B cell (primary cell): ENCODE measurements around the gene MYRIP. TPM values are rescaled to one million over a fixed set of nuclear protein-coding genes. Genes with fewer than 3 reads are reported as not detected.

Experiments used
- ATAC-seq: fragments of 200-7000 bp; cut with Tn5 transposase; one replicate; pipeline ENCODE4 v1.10.0; 2021; ENCODE audit warnings: low read depth, mild to moderate bottlenecking, moderate number of reproducible peaks, moderate library complexity
- CTCF ChIA-PET: fragments of 350-600 bp; sonication (Branson Sonifier 250); formaldehyde crosslinking; loops from one replicate; lab custom pipeline; 2021; ENCODE audit warnings: antibody characterized with exemption, inconsistent platforms; lab: Charles Lee
- POLR2A ChIA-PET: fragments of 350-600 bp; sonication (Branson Sonifier 250); formaldehyde crosslinking; loops from one replicate; lab custom pipeline; 2021; ENCODE audit warnings: antibody characterized with exemption; lab: Charles Lee
- DNase-seq: peaks from one replicate; pipeline ENCODE4 v3.0.0; 2013
- H2AFZ ChIP-seq: 2 replicates; pipeline ENCODE4 v1.6.1; 2012; ENCODE audit warnings: mild to moderate bottlenecking, low read depth, low read length; ENCODE audit not compliant: insufficient read depth, poor library complexity, severe bottlenecking
- H3K27ac ChIP-seq, 2 donors: 1 replicate in 1 of 2; 2 replicates in 1 of 2; pipeline ENCODE4 v1.5.1; 2012 to 2013; ENCODE audit warnings: low read length in 2 of 2, mild to moderate bottlenecking in 2 of 2, moderate library complexity in 1 of 2
- H3K27me3 ChIP-seq, 4 experiments: fragments of 200-600 bp in 1 of 4; sonication (generic) in 1 of 4; replicated peaks in 1 of 4; 1 replicate in 2 of 4; 2 replicates in 2 of 4; pipeline versions ENCODE4 v1.6.1 to v1.7.0; 2013 to 2016; ENCODE audit warnings: low read length in 3 of 4, mild to moderate bottlenecking in 2 of 4, mixed read lengths in 1 of 4, moderate library complexity in 1 of 4; ENCODE audit not compliant: insufficient read depth in 4 of 4, control insufficient read depth in 3 of 4; ENCODE audit errors: control extremely low read depth in 1 of 4
- H3K36me3 ChIP-seq, 2 experiments: replicated peaks in 1 of 2; 1 replicate in 1 of 2; 2 replicates in 1 of 2; pipeline versions ENCODE4 v1.6.1 to v1.7.1; 2013; ENCODE audit warnings: low read length in 1 of 2; ENCODE audit not compliant: insufficient read depth in 2 of 2, control insufficient read depth in 1 of 2; ENCODE audit errors: control extremely low read depth in 1 of 2, extremely low read depth in 1 of 2
- H3K4me1 ChIP-seq, 2 donors: fragments of 200-600 bp in 1 of 2; sonication (generic) in 1 of 2; 1 replicate in 1 of 2; 2 replicates in 1 of 2; pipeline versions ENCODE4 v1.5.1 to v1.6.1; 2013 to 2017; ENCODE audit warnings: low read length in 2 of 2; ENCODE audit not compliant: control insufficient read depth in 2 of 2, insufficient read depth in 2 of 2
- H3K4me2 ChIP-seq: replicated peaks from 2 replicates; pipeline ENCODE3; 2012; ENCODE audit warnings: mild to moderate bottlenecking, low read depth, low read length; ENCODE audit not compliant: poor library complexity, severe bottlenecking
- H3K4me3 ChIP-seq, 5 experiments: fragments of 200-600 bp in 1 of 5; sonication (generic) in 1 of 5; 1 replicate in 3 of 5; 2 replicates in 2 of 5; pipeline versions ENCODE4 v1.5.1 to v1.7.0; 2011 to 2016; ENCODE audit warnings: low read length in 4 of 5, mild to moderate bottlenecking in 4 of 5, low read depth in 2 of 5, control low read depth in 1 of 5, moderate library complexity in 1 of 5; ENCODE audit not compliant: insufficient read depth in 1 of 5; ENCODE audit errors: control extremely low read depth in 1 of 5, extremely low read depth in 1 of 5
- H3K79me2 ChIP-seq: fragments of 200-600 bp; sonication (generic); one replicate; pipeline ENCODE4 v1.6.0; 2016; ENCODE audit warnings: low read length; ENCODE audit not compliant: control insufficient read depth, insufficient read depth
- H3K9ac ChIP-seq: fragments of 200-600 bp; sonication (generic); 2 replicates; pipeline ENCODE4 v1.6.1; 2017; ENCODE audit warnings: mild to moderate bottlenecking, low read length, moderate library complexity
- H3K9me3 ChIP-seq, 3 donors: one replicate each; pipeline versions ENCODE4 v1.6.1 to v1.7.1; 2013; ENCODE audit warnings: low read length in 2 of 3; ENCODE audit not compliant: control insufficient read depth in 2 of 3, insufficient read depth in 1 of 3; ENCODE audit errors: control extremely low read depth in 1 of 3
- H4K20me1 ChIP-seq: 2 replicates; pipeline ENCODE4 v1.6.0; 2012; ENCODE audit warnings: mild to moderate bottlenecking, low read length; ENCODE audit not compliant: insufficient read depth, control insufficient read depth, poor library complexity, severe bottlenecking
- H3K27ac Mint-ChIP-seq: one replicate; pipeline ENCODE4 v1.8.0; 2021; ENCODE audit warnings: mixed read lengths
- H3K27me3 Mint-ChIP-seq: one replicate; pipeline ENCODE4 v1.8.0; 2021; ENCODE audit warnings: mixed read lengths
- H3K4me1 Mint-ChIP-seq: one replicate; pipeline ENCODE4 v1.8.0; 2021; ENCODE audit warnings: mixed read lengths
- H3K4me3 Mint-ChIP-seq: one replicate; pipeline ENCODE4 v1.8.0; 2021; ENCODE audit warnings: mixed read lengths
- H3K9me3 Mint-ChIP-seq: one replicate; pipeline ENCODE4 v1.8.0; 2022; ENCODE audit warnings: mixed read lengths; ENCODE audit not compliant: insufficient read depth
- EZH2 ChIP-seq: IDR thresholded peaks from 2 replicates; pipeline ENCODE4 v1.6.1; 2012; ENCODE audit warnings: borderline replicate concordance, low read depth, mild to moderate bottlenecking, moderate library complexity, low read length; ENCODE audit not compliant: insufficient read depth, poor library complexity, severe bottlenecking
- WGBS: methylation state at CpG from one replicate; pipeline ENCODE4 v1.1.5; 2013; ENCODE audit warnings: missing lambda C conversion rate; ENCODE audit not compliant: insufficient coverage; 5-methylcytosine and 5-hydroxymethylcytosine counted together
- intact Hi-C: fragments of 100-400 bp; cut with micrococcal nuclease; formaldehyde crosslinking; loops from one replicate; pipeline ENCODE4 v1.10.0; 2022
- polyA plus RNA-seq: library from polyadenylated mRNA; depleted of rRNA; stranded (reverse); fragments of >200 nt; gene quantifications from 2 replicates; pipeline ENCODE4 v1.2.3, GENCODE V29; 2012
- total RNA-seq, 2 donors: library from RNA; stranded (reverse); fragments of 120-200 nt in 1 of 2; gene quantifications; 1 replicate in 1 of 2; 2 replicates in 1 of 2; pipeline versions ENCODE4 v1.2.3 to v1.2.4, GENCODE V29; 2013 to 2022
- TF ChIP-seq, protein P1 (sequence below): fragments of 200-600 bp; IDR thresholded peaks from one replicate; pipeline ENCODE4 v1.8.0; 2022; ENCODE audit warnings: antibody characterized with exemption, mild to moderate bottlenecking

MYRIP gene
- total and polyA plus RNA-seq, 2 donors (not counting 1 experiment from before 2014, with no cell fraction given): 0.03 to 0.10 TPM

DNA sequence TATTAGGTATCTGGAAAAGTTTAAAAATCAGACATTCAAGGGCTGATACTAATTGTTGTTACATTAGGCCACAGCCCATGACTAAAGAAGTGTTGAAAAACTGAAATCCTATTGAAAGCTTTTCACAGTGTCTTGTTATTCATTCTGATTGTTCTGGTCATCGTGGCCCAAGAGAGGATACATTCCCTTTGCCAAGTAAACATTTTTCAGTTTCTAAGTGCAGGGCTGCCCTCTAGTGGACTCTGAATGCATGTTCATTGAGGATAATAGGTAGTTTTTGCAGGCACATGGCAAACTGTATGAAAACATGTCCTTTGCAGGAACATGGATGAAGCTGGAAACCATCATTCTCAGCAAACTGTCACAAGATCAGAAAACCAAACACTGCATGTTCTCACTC, 181.1 kb downstream of the MYRIP start:
- ChIA-PET POLR2A (no interaction called here), CTCF (no interaction called here)
- Histone ChIP-seq H2AFZ (no peak overlapping the region), H4K20me1 (no peaks in the 10 kb centered on the region), H3K79me2 (no peaks in the 10 kb centered on the region), H3K27me3 (peaks cover 0 to 6% (median 0%) of the 10 kb centered on the region in 4 experiments), H3K27ac (no peak overlapping the region), H3K36me3 (no peaks in the 10 kb centered on the region), H3K9ac (no peak overlapping the region), H3K9me3 (peaks cover 0 to 6% (median 0%) of the 10 kb centered on the region in 3 donors), H3K4me1 (no peaks in the 10 kb centered on the region), H3K4me2 (no peak overlapping the region), H3K4me3 (no peak overlapping the region)
- TF ChIP-seq EZH2: no peak
- TF ChIP-seq, protein P1, sequence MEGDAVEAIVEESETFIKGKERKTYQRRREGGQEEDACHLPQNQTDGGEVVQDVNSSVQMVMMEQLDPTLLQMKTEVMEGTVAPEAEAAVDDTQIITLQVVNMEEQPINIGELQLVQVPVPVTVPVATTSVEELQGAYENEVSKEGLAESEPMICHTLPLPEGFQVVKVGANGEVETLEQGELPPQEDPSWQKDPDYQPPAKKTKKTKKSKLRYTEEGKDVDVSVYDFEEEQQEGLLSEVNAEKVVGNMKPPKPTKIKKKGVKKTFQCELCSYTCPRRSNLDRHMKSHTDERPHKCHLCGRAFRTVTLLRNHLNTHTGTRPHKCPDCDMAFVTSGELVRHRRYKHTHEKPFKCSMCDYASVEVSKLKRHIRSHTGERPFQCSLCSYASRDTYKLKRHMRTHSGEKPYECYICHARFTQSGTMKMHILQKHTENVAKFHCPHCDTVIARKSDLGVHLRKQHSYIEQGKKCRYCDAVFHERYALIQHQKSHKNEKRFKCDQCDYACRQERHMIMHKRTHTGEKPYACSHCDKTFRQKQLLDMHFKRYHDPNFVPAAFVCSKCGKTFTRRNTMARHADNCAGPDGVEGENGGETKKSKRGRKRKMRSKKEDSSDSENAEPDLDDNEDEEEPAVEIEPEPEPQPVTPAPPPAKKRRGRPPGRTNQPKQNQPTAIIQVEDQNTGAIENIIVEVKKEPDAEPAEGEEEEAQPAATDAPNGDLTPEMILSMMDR: peak; percentile 58
- peak; percentile 10 for DNase-seq
- 40% methylated on average over 1 of the region's 1 CpG for WGBS
- Mint-ChIP-seq H3K4me3 (no peak overlapping the region), H3K27ac (no peak overlapping the region), H3K9me3 (peaks cover 6% of the 10 kb centered on the region), H3K27me3 (peaks cover 27% of the 10 kb centered on the region), H3K4me1 (no peaks in the 10 kb centered on the region)
- no peak for ATAC-seq
- intact Hi-C loops: no loop called here

DNA sequence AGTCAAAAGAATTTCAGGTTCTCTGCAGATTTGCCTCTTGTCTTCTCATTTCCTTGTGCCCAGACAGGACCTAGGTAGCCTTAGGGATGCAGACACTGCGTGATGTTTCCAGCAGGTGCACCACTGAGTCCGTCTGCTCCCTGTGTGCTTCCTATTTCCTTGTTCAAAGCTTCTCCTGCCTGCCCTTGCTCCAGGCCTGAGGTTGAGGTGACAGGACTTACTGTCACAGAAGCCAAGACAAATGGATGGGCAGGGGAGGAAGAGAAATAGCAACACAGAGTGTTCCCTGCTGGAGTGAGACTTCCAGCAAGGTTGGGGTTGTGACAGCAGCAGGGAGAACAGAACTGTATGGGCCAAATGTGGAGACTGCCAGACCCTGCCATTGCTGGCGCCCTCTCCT, 199.4 kb downstream of the MYRIP start:
- Histone ChIP-seq H3K4me3 (no peak overlapping the region), H2AFZ (no peak overlapping the region), H4K20me1 (no peaks in the 10 kb centered on the region), H3K27ac (no peak overlapping the region), H3K4me2 (no peak overlapping the region), H3K36me3 (no peaks in the 10 kb centered on the region), H3K9me3 (no peaks in the 10 kb centered on the region), H3K9ac (no peak overlapping the region), H3K79me2 (no peaks in the 10 kb centered on the region), H3K27me3 (peaks cover 0 to 3% (median 0%) of the 10 kb centered on the region in 4 experiments), H3K4me1 (no peaks in the 10 kb centered on the region)
- H3K27ac Mint-ChIP-seq: no peak overlapping the region
- no peaks in the 10 kb centered on the region for H3K9me3 Mint-ChIP-seq
- H3K27me3 Mint-ChIP-seq: peaks cover 5% of the 10 kb centered on the region
- H3K4me1 Mint-ChIP-seq: no peaks in the 10 kb centered on the region
- ChIA-PET CTCF (no interaction called here), POLR2A (no interaction called here)
- TF ChIP-seq, protein P1: no peak
- no peak for TF ChIP-seq EZH2
- ATAC-seq (no peak), DNase-seq (no peak)
- intact Hi-C loops: no loop called here
- WGBS: 94% methylated on average over 3 of the region's 3 CpGs
- H3K4me3 Mint-ChIP-seq: no peak overlapping the region
